ENCODE data around the gene EWSR1.

Gene EWSR1

GRCh38 chr22:29309332-29310064 is 41.4 kb downstream of the EWSR1 start:
- H3K4me3 ChIP-seq (ENCODE audit: low read depth, low read length) = peak overlapping the region; percentile 66
- no peak for TF ChIP-seq CTCF (IDR thresholded peaks at IDR 0.05; ENCODE audit: low read depth, low read length, missing control alignments)
- DNase-seq (ENCODE audit: low read depth) = no peak
- in situ Hi-C loops (cut with HindIII; ENCODE audit: low sequenced_read_pairs) = no loop called here

- in situ Hi-C loops (cut with HindIII; ENCODE audit: low sequenced_read_pairs) = no loop called here
- no peak overlapping the region for H3K4me3 ChIP-seq (ENCODE audit: low read depth, low read length)
- no peak for DNase-seq (ENCODE audit: low read depth)
- no peak for TF ChIP-seq CTCF (IDR thresholded peaks at IDR 0.05; ENCODE audit: low read depth, low read length, missing control alignments)
Measured at GRCh38 chr22:29310065-29310862, 42.2 kb downstream of the EWSR1 start.

- in situ Hi-C loops (cut with HindIII; ENCODE audit: low sequenced_read_pairs) = no loop called here
- peak; percentile 96 for DNase-seq (ENCODE audit: low read depth)
- H3K4me3 ChIP-seq (ENCODE audit: low read depth, low read length) = no peak overlapping the region
- no peak for TF ChIP-seq CTCF (IDR thresholded peaks at IDR 0.05; ENCODE audit: low read depth, low read length, missing control alignments)
Measured at GRCh38 chr22:29310863-29311339, 42.8 kb downstream of the EWSR1 start.

- no peak for DNase-seq (ENCODE audit: low read depth)
- in situ Hi-C loops (cut with HindIII; ENCODE audit: low sequenced_read_pairs) = no loop called here
- H3K4me3 ChIP-seq (ENCODE audit: low read depth, low read length) = no peak overlapping the region
- TF ChIP-seq CTCF (IDR thresholded peaks at IDR 0.05; ENCODE audit: low read depth, low read length, missing control alignments) = no peak
Measured at GRCh38 chr22:29311464-29312217, 43.6 kb downstream of the EWSR1 start.

GRCh38 chr22:29312218-29313125 is 44.4 kb downstream of the EWSR1 start:
- in situ Hi-C loops (cut with HindIII; ENCODE audit: low sequenced_read_pairs) = no loop called here
- no peak for DNase-seq (ENCODE audit: low read depth)
- H3K4me3 ChIP-seq (ENCODE audit: low read depth, low read length) = no peak overlapping the region
- no peak for TF ChIP-seq CTCF (IDR thresholded peaks at IDR 0.05; ENCODE audit: low read depth, low read length, missing control alignments)

Measured in astrocyte of the cerebellum (primary cell).